OCI-LY1 (cell line): Measurements from ENCODE around the gene ZFAND5.

Experiments used
- CTCF ChIP-seq: fragments of 200-600 bp; sonication (generic), shearing (Covaris generic); IDR thresholded peaks from 2 replicates; pipeline ENCODE4 v1.5.1; 2017; ENCODE audit warnings: mild to moderate bottlenecking, antibody characterized with exemption, low read length, moderate library complexity, mixed read lengths
- EZH2 ChIP-seq: fragments of 200-600 bp; sonication (generic), shearing (Covaris generic); IDR thresholded peaks from 2 replicates; pipeline ENCODE4 v1.8.0; 2017; ENCODE audit warnings: borderline replicate concordance, mixed run types, mild to moderate bottlenecking, antibody characterized with exemption, low read length, moderate library complexity, mixed read lengths

- no peak for TF ChIP-seq CTCF
- no peak for TF ChIP-seq EZH2
Measured at GRCh38 chr9:72337286-72337685, 27.7 kb downstream of the ZFAND5 start.
